ENCODE measurements around the gene DPYD. TPM values are rescaled to one million over a fixed set of nuclear protein-coding genes. Genes with fewer than 3 reads are reported as not detected.
A peak's percentile ranks its signal among the peaks of the same experiment; 100 is the strongest.

Gene DPYD
- total RNA-seq, 1 experiment from 2014 or later, result 12.8 TPM

- BruUV-seq (replicated peaks), result no TSS peak
- CTCF ChIA-PET, result no interaction called here
Measured at GRCh38 chr1:97649591-97649990, 271.2 kb downstream of the DPYD start.

GRCh38 chr1:97647776-97648175 is 273.1 kb downstream of the DPYD start:
- intact Hi-C loops (cut with micrococcal nuclease), result no loop called here
- Histone ChIP-seq H3K9me3 (ENCODE audit: low read length) (0 out of 2 replicates have a peak, but pooled peaks cover 5% of the 10 kb centered on the region), H4K20me1 (ENCODE audit: low read length) (no peaks in the 10 kb centered on the region), H3K36me3 (ENCODE audit: low read depth, low read length) (no peaks in the 10 kb centered on the region; the same call in 1 of the 2 replicates), H3K27ac (ENCODE audit: low read length) (no peak overlapping the region), H3K9ac (ENCODE audit: low read length) (no peak overlapping the region), H3K4me2 (ENCODE audit: low read length) (no peak overlapping the region), H3K4me3 (ENCODE audit: low read length) (no peak overlapping the region), H3F3A (ENCODE audit: low read length, unreplicated experiment) (no peaks in the 10 kb centered on the region), H3K27me3 (ENCODE audit: low read length) (no peaks in the 10 kb centered on the region), H2AFZ (ENCODE audit: low read length) (no peak overlapping the region), H3K9me2 (replicated peaks; ENCODE audit: low read length) (no peaks in the 10 kb centered on the region), H3K4me1 (ENCODE audit: insufficient read depth, low read length) (no peaks in the 10 kb centered on the region), H3K79me2 (ENCODE audit: low read length) (no peaks in the 10 kb centered on the region)
- no peak for TF ChIP-seq CTCF (conservative IDR thresholded peaks at IDR 0.05; ENCODE audit: low read depth, low read length)
- no peak for TF ChIP-seq EZH2phosphoT487 (IDR thresholded peaks at IDR 0.05; ENCODE audit: borderline replicate concordance, low read length)
- ChIA-PET CTCF (no interaction called here), POLR2A (ENCODE audit: unreplicated experiment) (no interaction called here)
- no TSS peak for BruUV-seq (replicated peaks)
- ATAC-seq (no peak), DNase-seq (peak; percentile 43)

More at GRCh38 chr1:97649591-97649990, 271.2 kb downstream of the DPYD start:
- Histone ChIP-seq H3K27ac (ENCODE audit: low read length) (no peak overlapping the region), H3F3A (ENCODE audit: low read length, unreplicated experiment) (no peaks in the 10 kb centered on the region), H3K27me3 (ENCODE audit: low read length) (no peaks in the 10 kb centered on the region), H3K9me3 (ENCODE audit: low read length) (0 out of 2 replicates have a peak, but pooled peaks cover 5% of the 10 kb centered on the region), H3K9ac (ENCODE audit: low read length) (no peak overlapping the region), H2AFZ (ENCODE audit: low read length) (no peak overlapping the region), H3K4me2 (ENCODE audit: low read length) (no peak overlapping the region), H4K20me1 (ENCODE audit: low read length) (no peaks in the 10 kb centered on the region), H3K36me3 (ENCODE audit: low read depth, low read length) (no peaks in the 10 kb centered on the region; the same call in 1 of the 2 replicates), H3K4me3 (ENCODE audit: low read length) (no peak overlapping the region), H3K4me1 (ENCODE audit: insufficient read depth, low read length) (no peaks in the 10 kb centered on the region), H3K9me2 (replicated peaks; ENCODE audit: low read length) (no peaks in the 10 kb centered on the region), H3K79me2 (ENCODE audit: low read length) (no peaks in the 10 kb centered on the region)
- intact Hi-C loops (cut with micrococcal nuclease), result no loop called here
- DNase-seq (no peak), ATAC-seq (no peak)
- TF ChIP-seq EZH2 (IDR thresholded peaks at IDR 0.05; ENCODE audit: low read length, unreplicated experiment), result no peak
- no peak for TF ChIP-seq CTCF (conservative IDR thresholded peaks at IDR 0.05; ENCODE audit: low read depth, low read length)
- no peak for TF ChIP-seq EZH2phosphoT487 (IDR thresholded peaks at IDR 0.05; ENCODE audit: borderline replicate concordance, low read length)
- POLR2A ChIA-PET (ENCODE audit: unreplicated experiment), result no interaction called here

- no TSS peak for BruUV-seq (replicated peaks)
- Histone ChIP-seq H3K4me2 (ENCODE audit: low read length) (no peak overlapping the region), H4K20me1 (ENCODE audit: low read length) (no peaks in the 10 kb centered on the region), H3K9ac (ENCODE audit: low read length) (no peak overlapping the region), H3K27me3 (ENCODE audit: low read length) (no peaks in the 10 kb centered on the region), H3K27ac (ENCODE audit: low read length) (no peak overlapping the region), H3K79me2 (ENCODE audit: low read length) (no peaks in the 10 kb centered on the region), H2AFZ (ENCODE audit: low read length) (no peak overlapping the region), H3K4me1 (ENCODE audit: insufficient read depth, low read length) (peaks cover 3% of the 10 kb centered on the region; the same call in 1 of the 2 replicates), H3K36me3 (ENCODE audit: low read depth, low read length) (no peaks in the 10 kb centered on the region; the same call in 1 of the 2 replicates), H3K9me3 (ENCODE audit: low read length) (0 out of 2 replicates have a peak, but pooled peaks cover 5% of the 10 kb centered on the region), H3K9me2 (replicated peaks; ENCODE audit: low read length) (no peaks in the 10 kb centered on the region), H3F3A (ENCODE audit: low read length, unreplicated experiment) (no peaks in the 10 kb centered on the region), H3K4me3 (ENCODE audit: low read length) (no peak overlapping the region)
- ChIA-PET POLR2A (ENCODE audit: unreplicated experiment) (no interaction called here), CTCF (no interaction called here)
- intact Hi-C loops (cut with micrococcal nuclease), result no loop called here
- no peak for ATAC-seq
- TF ChIP-seq EZH2 (IDR thresholded peaks at IDR 0.05; ENCODE audit: low read length, unreplicated experiment), result no peak
- TF ChIP-seq CTCF (conservative IDR thresholded peaks at IDR 0.05; ENCODE audit: low read depth, low read length), result no peak
- no peak for TF ChIP-seq EZH2phosphoT487 (IDR thresholded peaks at IDR 0.05; ENCODE audit: borderline replicate concordance, low read length)
- DNase-seq, result no peak
Measured at GRCh38 chr1:97646071-97646470, 274.8 kb downstream of the DPYD start.

All from PC-3 (cell line).